CD14-positive monocyte (primary cell): ENCODE data around the gene ITGB3. TPM values are rescaled to one million over a fixed set of nuclear protein-coding genes. Genes with fewer than 3 reads are reported as not detected.
"Not testable (repeated sequence)": the region's sequence is repeated elsewhere in the genome, so short reads cannot be mapped to it uniquely, and the experiment has no call there.

Experiments
- DNase-seq, 3 donors: peaks; one replicate each; pipeline ENCODE4 v3.0.0-alpha.2; 2011 to 2022
- H2AFZ ChIP-seq: 2 replicates; pipeline ENCODE4 v1.6.0; 2012; ENCODE audit warnings: mild to moderate bottlenecking, low read depth, low read length, inconsistent platforms; ENCODE audit not compliant: insufficient read depth, poor library complexity, severe bottlenecking
- H3K27ac ChIP-seq, 2 donors: 1 replicate in 1 of 2; 2 replicates in 1 of 2; pipeline ENCODE4 v1.5.1; 2012 to 2013; ENCODE audit warnings: low read length in 2 of 2, control low read depth in 1 of 2, inconsistent platforms in 1 of 2, low read depth in 1 of 2, mild to moderate bottlenecking in 1 of 2
- H3K27me3 ChIP-seq, 2 donors: one replicate each; pipeline versions ENCODE4 v1.6.0 to v1.6.1; 2011 to 2013; ENCODE audit warnings: low read length in 2 of 2; ENCODE audit not compliant: control insufficient read depth in 2 of 2, insufficient read depth in 2 of 2
- H3K36me3 ChIP-seq, 2 donors: replicated peaks in 1 of 2; 1 replicate in 1 of 2; 2 replicates in 1 of 2; pipeline versions ENCODE4 v1.5.1 to v1.6.1; 2012 to 2013; ENCODE audit warnings: low read length in 2 of 2, control low read depth in 1 of 2, inconsistent platforms in 1 of 2, mild to moderate bottlenecking in 1 of 2; ENCODE audit not compliant: insufficient read depth in 2 of 2, control insufficient read depth in 1 of 2
- H3K4me1 ChIP-seq, 2 donors: 1 replicate in 1 of 2; 2 replicates in 1 of 2; pipeline versions ENCODE4 v1.5.1 to v1.6.1; 2012 to 2013; ENCODE audit warnings: low read length in 2 of 2, control low read depth in 1 of 2, inconsistent platforms in 1 of 2, mild to moderate bottlenecking in 1 of 2, moderate library complexity in 1 of 2; ENCODE audit not compliant: insufficient read depth in 2 of 2, control insufficient read depth in 1 of 2
- H3K4me2 ChIP-seq: replicated peaks from 2 replicates; pipeline ENCODE3; 2012; ENCODE audit warnings: low read length, moderate library complexity, mild to moderate bottlenecking; ENCODE audit not compliant: poor library complexity, severe bottlenecking; ENCODE audit errors: extremely low read depth
- H3K4me3 ChIP-seq, 3 experiments: fragments of 200-600 bp in 1 of 3; sonication (generic) in 1 of 3; replicated peaks in 1 of 3; 1 replicate in 2 of 3; 2 replicates in 1 of 3; pipeline ENCODE4 v1.5.1; 2011 to 2013; ENCODE audit warnings: low read length in 3 of 3, mild to moderate bottlenecking in 3 of 3, control low read depth in 2 of 3, low read depth in 2 of 3, inconsistent platforms in 1 of 3, moderate library complexity in 1 of 3
- H3K79me2 ChIP-seq: 2 replicates; pipeline ENCODE4 v1.6.0; 2012; ENCODE audit warnings: mild to moderate bottlenecking, control low read depth, inconsistent platforms, low read length, moderate library complexity; ENCODE audit not compliant: insufficient read depth
- H3K9ac ChIP-seq: 2 replicates; pipeline ENCODE4 v1.6.0; 2017; ENCODE audit warnings: low read length, mild to moderate bottlenecking; ENCODE audit not compliant: insufficient read depth, poor library complexity, severe bottlenecking
- H3K9me3 ChIP-seq, 2 donors: replicated peaks in 1 of 2; 1 replicate in 1 of 2; 2 replicates in 1 of 2; pipeline versions ENCODE4 v1.5.1 to v1.6.1; 2012 to 2013; ENCODE audit warnings: low read length in 2 of 2, control low read depth in 1 of 2; ENCODE audit not compliant: control insufficient read depth in 1 of 2, insufficient read depth in 1 of 2
- H4K20me1 ChIP-seq: 2 replicates; pipeline ENCODE4 v1.6.0; 2012; ENCODE audit warnings: mild to moderate bottlenecking, low read length, control low read depth, moderate library complexity; ENCODE audit not compliant: insufficient read depth
- H3K27ac Mint-ChIP-seq, 7 donors: one replicate each; pipeline ENCODE4 v1.8.0; 2020; ENCODE audit warnings: mild to moderate bottlenecking in 7 of 7, mixed read lengths in 7 of 7, moderate library complexity in 6 of 7, inconsistent platforms in 2 of 7
- H3K27me3 Mint-ChIP-seq, 3 donors: one replicate each; pipeline ENCODE4 v1.8.0; 2021 to 2022; ENCODE audit warnings: low read depth in 3 of 3, mild to moderate bottlenecking in 3 of 3, mixed read lengths in 3 of 3, moderate library complexity in 3 of 3, inconsistent platforms in 1 of 3
- H3K36me3 Mint-ChIP-seq, 2 donors: one replicate each; pipeline ENCODE4 v1.8.0; 2020; ENCODE audit warnings: mixed read lengths in 2 of 2, inconsistent platforms in 1 of 2, mild to moderate bottlenecking in 1 of 2
- H3K4me1 Mint-ChIP-seq: one replicate; pipeline ENCODE4 v1.8.0; 2020; ENCODE audit warnings: mild to moderate bottlenecking, mixed read lengths
- H3K4me3 Mint-ChIP-seq, 2 donors: one replicate each; pipeline ENCODE4 v1.8.0; 2020; ENCODE audit warnings: mild to moderate bottlenecking in 2 of 2, mixed read lengths in 2 of 2, moderate library complexity in 1 of 2
- H3K9me3 Mint-ChIP-seq, 7 donors: one replicate each; pipeline ENCODE4 v1.8.0; 2020 to 2022; ENCODE audit warnings: mixed read lengths in 7 of 7, mild to moderate bottlenecking in 6 of 7, moderate library complexity in 6 of 7, inconsistent platforms in 2 of 7
- WGBS: methylation state at CpG from one replicate; pipeline ENCODE4 v1.1.5; 2013; ENCODE audit warnings: missing lambda C conversion rate; ENCODE audit not compliant: insufficient coverage; 5-methylcytosine and 5-hydroxymethylcytosine counted together
- intact Hi-C, 2 donors: fragments of 100-400 bp; cut with micrococcal nuclease; formaldehyde crosslinking; loops; one replicate each; pipeline versions ENCODE4 v1.15.0 to v1.15.1; 2023
- polyA plus RNA-seq, 3 donors: library from polyadenylated mRNA; depleted of rRNA in 1 of 3; unstranded in 2 of 3; stranded (reverse) in 1 of 3; fragments of 300-500 nt in 2 of 3; fragments of >200 nt in 1 of 3; fragmentation: Illumina TruSeq in 2 of 3; gene quantifications; 1 replicate in 2 of 3; 2 replicates in 1 of 3; pipeline ENCODE4 v1.2.3, GENCODE V29; 2012 to 2021
- TF ChIP-seq, protein P1 (sequence below): fragments of 200-600 bp; IDR thresholded peaks from one replicate; pipeline ENCODE4 v1.8.0; 2022; ENCODE audit warnings: antibody characterized with exemption, mild to moderate bottlenecking

Gene ITGB3
- polyA plus RNA-seq, 3 donors, result 0.01 to 1.6 (median 1.3) TPM

DNA sequence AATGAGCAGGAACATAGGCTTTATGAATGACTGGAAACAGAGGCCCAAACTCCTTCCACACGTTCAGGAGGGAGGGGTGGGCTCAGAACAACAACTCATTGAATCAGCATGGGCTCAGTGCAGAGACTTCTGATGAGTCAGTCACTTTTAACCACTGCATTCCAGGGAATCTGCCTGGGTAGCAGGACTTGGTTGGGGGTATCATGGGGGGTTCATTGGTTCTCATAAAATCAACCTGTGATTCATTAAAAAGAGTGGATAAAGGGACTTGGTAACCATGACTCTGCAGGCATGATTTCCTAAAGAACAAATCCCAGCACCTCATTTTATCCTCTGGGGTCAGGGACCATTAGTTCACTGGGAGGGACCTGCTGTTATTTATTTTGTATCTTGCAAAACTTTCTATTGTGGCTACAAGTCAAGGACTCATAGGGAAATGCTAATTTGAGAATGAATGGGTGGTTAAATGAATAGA lies 13.8 kb downstream of the ITGB3 start:
- 100% methylated on average over 1 of the region's 1 CpG for WGBS
- Histone ChIP-seq H3K36me3 (no peaks in the 10 kb centered on the region), H2AFZ (no peak overlapping the region), H4K20me1 (no peaks in the 10 kb centered on the region), H3K79me2 (no peaks in the 10 kb centered on the region), H3K27ac (no peak overlapping the region), H3K9me3 (peaks cover 12 to 20% of the 10 kb centered on the region in 2 donors), H3K4me3 (no peak overlapping the region), H3K27me3 (no peaks in the 10 kb centered on the region), H3K4me2 (no peak overlapping the region), H3K9ac (no peak overlapping the region), H3K4me1 (no peaks in the 10 kb centered on the region)
- TF ChIP-seq, protein P1, sequence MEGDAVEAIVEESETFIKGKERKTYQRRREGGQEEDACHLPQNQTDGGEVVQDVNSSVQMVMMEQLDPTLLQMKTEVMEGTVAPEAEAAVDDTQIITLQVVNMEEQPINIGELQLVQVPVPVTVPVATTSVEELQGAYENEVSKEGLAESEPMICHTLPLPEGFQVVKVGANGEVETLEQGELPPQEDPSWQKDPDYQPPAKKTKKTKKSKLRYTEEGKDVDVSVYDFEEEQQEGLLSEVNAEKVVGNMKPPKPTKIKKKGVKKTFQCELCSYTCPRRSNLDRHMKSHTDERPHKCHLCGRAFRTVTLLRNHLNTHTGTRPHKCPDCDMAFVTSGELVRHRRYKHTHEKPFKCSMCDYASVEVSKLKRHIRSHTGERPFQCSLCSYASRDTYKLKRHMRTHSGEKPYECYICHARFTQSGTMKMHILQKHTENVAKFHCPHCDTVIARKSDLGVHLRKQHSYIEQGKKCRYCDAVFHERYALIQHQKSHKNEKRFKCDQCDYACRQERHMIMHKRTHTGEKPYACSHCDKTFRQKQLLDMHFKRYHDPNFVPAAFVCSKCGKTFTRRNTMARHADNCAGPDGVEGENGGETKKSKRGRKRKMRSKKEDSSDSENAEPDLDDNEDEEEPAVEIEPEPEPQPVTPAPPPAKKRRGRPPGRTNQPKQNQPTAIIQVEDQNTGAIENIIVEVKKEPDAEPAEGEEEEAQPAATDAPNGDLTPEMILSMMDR, result no peak
- peaks cover 10 to 19% (median 15%) of the 10 kb centered on the region in 7 donors for H3K9me3 Mint-ChIP-seq
- H3K27me3 Mint-ChIP-seq, result peaks cover 0 to 3% (median 3%) of the 10 kb centered on the region in 3 donors
- H3K36me3 Mint-ChIP-seq, result peaks cover 0 to 3% of the 10 kb centered on the region in 2 donors
- H3K27ac Mint-ChIP-seq, result peak overlapping the region in 1 of 7 donors; percentile 31
- peaks cover 12% of the 10 kb centered on the region for H3K4me1 Mint-ChIP-seq
- no peak overlapping the region for H3K4me3 Mint-ChIP-seq
- no peak for DNase-seq
- intact Hi-C loops, result no loop called here

DNA sequence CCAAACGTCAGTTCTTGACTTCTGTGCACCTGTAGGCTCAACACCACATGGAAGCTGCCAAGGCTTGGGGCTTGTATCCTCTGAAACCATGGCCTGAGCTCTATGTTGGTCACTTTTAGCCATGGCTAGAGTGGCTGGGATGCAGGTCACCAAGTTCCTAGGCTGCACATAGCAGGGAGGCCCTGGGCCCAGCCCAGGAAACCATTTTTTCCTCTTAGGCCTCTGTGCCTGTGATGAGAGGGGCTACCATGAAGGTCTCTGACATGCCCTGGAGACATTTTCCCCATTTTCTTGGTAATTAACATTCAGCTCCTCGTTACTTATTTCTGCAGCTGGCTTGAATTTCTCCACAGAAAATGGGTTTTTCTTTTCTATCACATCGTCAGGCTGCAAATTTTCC lies 15.3 kb downstream of the ITGB3 start:
- WGBS, result 87% methylated on average over 3 of the region's 3 CpGs
- H3K9ac ChIP-seq, H3K4me3 ChIP-seq, H3K4me2 ChIP-seq, H3K27ac ChIP-seq, H3K4me3 Mint-ChIP-seq, H3K36me3 Mint-ChIP-seq, H3K27me3 ChIP-seq, H2AFZ ChIP-seq, DNase-seq, intact Hi-C loops, H3K27me3 Mint-ChIP-seq, H3K36me3 ChIP-seq, H3K79me2 ChIP-seq, H3K4me1 ChIP-seq, H4K20me1 ChIP-seq: not testable (repeated sequence)
- Mint-ChIP-seq H3K4me1 (peaks cover 12% of the 10 kb centered on the region), H3K27ac (peak overlapping the region in 1 of 7 donors; percentile 23), H3K9me3 (peaks cover 10 to 19% (median 15%) of the 10 kb centered on the region in 7 donors)
- peaks cover 12 to 20% of the 10 kb centered on the region in 2 donors for H3K9me3 ChIP-seq

DNA sequence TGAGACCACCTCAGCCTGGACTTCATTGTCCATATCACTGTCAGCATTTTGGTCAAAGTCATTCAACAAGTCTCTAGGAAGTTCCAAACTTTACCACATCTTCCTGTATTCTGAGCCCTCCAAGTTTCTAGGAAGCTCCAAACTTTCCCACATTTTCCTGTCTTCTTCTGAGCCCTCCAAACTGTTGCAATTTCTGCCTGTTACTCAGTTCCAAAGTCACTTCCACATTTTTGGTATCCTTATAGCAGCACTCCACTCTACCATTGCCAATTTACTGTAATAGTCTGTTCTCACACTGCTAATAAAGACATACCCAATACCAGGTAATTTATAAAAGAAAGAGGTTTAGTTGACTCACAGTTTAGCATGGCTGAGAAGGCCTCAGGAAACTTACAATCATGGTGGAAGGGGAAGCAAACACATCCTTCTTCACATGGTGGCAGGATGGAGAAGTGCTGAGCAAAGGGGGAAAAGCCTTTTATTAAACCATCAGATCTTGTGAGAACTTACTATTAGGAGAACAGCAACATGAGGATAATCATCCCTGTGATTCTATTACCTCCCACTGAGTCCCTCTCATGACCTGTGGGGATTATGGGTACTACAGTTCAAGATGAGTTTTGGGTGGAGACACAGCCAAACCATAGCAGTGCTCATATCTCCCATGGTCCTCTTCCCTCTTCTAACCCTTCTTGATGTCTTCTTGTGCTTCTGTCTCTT lies 16.1 kb downstream of the ITGB3 start:
- H3K4me3 Mint-ChIP-seq, H3K36me3 Mint-ChIP-seq, H3K4me2 ChIP-seq, H3K4me1 ChIP-seq, H4K20me1 ChIP-seq, H3K27ac ChIP-seq, H3K4me3 ChIP-seq, H3K27me3 ChIP-seq, intact Hi-C loops, DNase-seq, H2AFZ ChIP-seq, H3K36me3 ChIP-seq, H3K79me2 ChIP-seq, H3K9ac ChIP-seq, H3K27me3 Mint-ChIP-seq: not testable (repeated sequence)
- Mint-ChIP-seq H3K9me3 (peaks cover 10 to 19% (median 15%) of the 10 kb centered on the region in 7 donors), H3K4me1 (peaks cover 13% of the 10 kb centered on the region), H3K27ac (peak overlapping the region in 1 of 7 donors; percentile 33)
- peaks cover 12 to 20% of the 10 kb centered on the region in 2 donors for H3K9me3 ChIP-seq
